K562 (cell line): ENCODE data around the gene MAP3K2. TPM values are rescaled to one million over a fixed set of nuclear protein-coding genes. Genes with fewer than 3 reads are reported as not detected.

Experiments
- CCAR2 ChIP-seq: fragments of 200-400 bp; formaldehyde crosslinking; IDR thresholded peaks from 2 replicates; pipeline ENCODE4 v1.6.1; 2017; ENCODE audit warnings: mild to moderate bottlenecking, low read depth, low read length
- FOXJ3 ChIP-seq: sonication (generic); formaldehyde crosslinking; IDR thresholded peaks from 2 replicates; pipeline ENCODE4 v1.4.0; 2020; ENCODE audit warnings: mild to moderate bottlenecking, missing genetic modification reagents
- HBP1 ChIP-seq: fragments of 450-650 bp; formaldehyde crosslinking; IDR thresholded peaks from 2 replicates; pipeline ENCODE4 v1.4.0; 2022; ENCODE audit warnings: missing genetic modification characterization
- MGA ChIP-seq: fragments of 450-650 bp; IDR thresholded peaks from 2 replicates; pipeline ENCODE4 v1.6.1; 2016; ENCODE audit warnings: mild to moderate bottlenecking, moderate library complexity
- PKNOX1 ChIP-seq: fragments of 450-650 bp; IDR thresholded peaks from 2 replicates; pipeline ENCODE4 v1.6.1; 2016
- POLR2G ChIP-seq: fragments of 200-400 bp; formaldehyde crosslinking; IDR thresholded peaks from 2 replicates; pipeline ENCODE4 v1.6.1; 2017; ENCODE audit warnings: low read depth, mild to moderate bottlenecking, antibody characterized with exemption, low read length, moderate library complexity
- RNF219 ChIP-seq: fragments of 250-450 bp; sonication (Bioruptor Pico); IDR thresholded peaks from 2 replicates; pipeline ENCODE4 v1.5.0; 2022; ENCODE audit warnings: mild to moderate bottlenecking
- SRSF7 ChIP-seq: fragments of 200-400 bp; formaldehyde crosslinking; optimal IDR thresholded peaks from 2 replicates; pipeline ENCODE3; 2017; ENCODE audit warnings: mild to moderate bottlenecking, low read depth, low read length
- ZBED1 ChIP-seq: IDR thresholded peaks from 2 replicates; pipeline ENCODE4 v1.6.1; 2014
- ZNF224 ChIP-seq: sonication (generic); formaldehyde crosslinking; IDR thresholded peaks from 2 replicates; pipeline ENCODE4 v1.8.0; 2022; ENCODE audit warnings: mild to moderate bottlenecking, missing genetic modification reagents
- polyA plus RNA-seq, 8 experiments: library from polyadenylated mRNA; depleted of rRNA in 4 of 8; stranded (reverse) in 5 of 8; unstranded in 3 of 8; fragments of >200 nt; fragmentation: Nextera tagmentation in 2 of 8; fragmentation: Illumina TruSeq in 1 of 8; extraction: Ambion mirVana in 2 of 8; extraction: Trizol in 1 of 8; gene quantifications; 2 replicates each; pipeline versions ENCODE4 v1.2.1 to v1.2.3, GENCODE V29; 2011 to 2014; ENCODE audit warnings: inconsistent platforms in 1 of 8, missing spikeins in 1 of 8
- total RNA-seq, 7 experiments: library from RNA; depleted of rRNA in 6 of 7; stranded (reverse); fragments of >200 nt in 6 of 7; fragmentation: Illumina TruSeq in 2 of 7; extraction: Trizol in 2 of 7; gene quantifications; 2 replicates each; pipeline versions ENCODE4 v1.2.1 to v1.2.3, GENCODE V29; 2011 to 2021; ENCODE audit warnings: low replicate concordance in 1 of 7

Gene MAP3K2
- total and polyA plus RNA-seq, 9 of the 15 experiments (the other 6 are each of a cell fraction or from before 2014, with no cell fraction given): 1.2 to 14.2 (median 5.7) TPM

GRCh38 chr2:127415593-127416505 is 28.1 kb upstream of the MAP3K2 start (continued):
- TF ChIP-seq FOXJ3 (CRISPR knock-in tag) (no peak), POLR2G (peak; percentile 38; the same call in 1 of the 2 replicates), CCAR2 (no peak), PKNOX1 (no peak), MGA (peak; percentile 93), ZNF224 (CRISPR knock-in tag) (no peak), HBP1 (CRISPR knock-in tag) (no peak), RNF219 (CRISPR knock-in tag) (no peak), SRSF7 (no peak), ZBED1 (no peak)
